Measurements from ENCODE around the gene NPR1.
A peak's percentile ranks its signal among the peaks of the same experiment; 100 is the strongest.

The NPR1 gene

GRCh38 chr1:153673511-153673910, 5.0 kb upstream of the NPR1 start:
- no peak overlapping the region for H3K4me3 ChIP-seq (ENCODE audit: low read depth, low read length)
- DNase-seq (ENCODE audit: low read depth) = no peak

- peak overlapping the region; percentile 41 for H3K4me3 ChIP-seq (ENCODE audit: low read depth, low read length)
- DNase-seq (ENCODE audit: low read depth) = no peak
Observed at GRCh38 chr1:153677718-153678518, 570 bp upstream of the NPR1 start.

GRCh38 chr1:153679337-153680119, 1.0 kb downstream of the NPR1 start:
- DNase-seq (ENCODE audit: low read depth) = no peak
- peak overlapping the region; percentile 41 for H3K4me3 ChIP-seq (ENCODE audit: low read depth, low read length)

GRCh38 chr1:153680120-153680403, 1.6 kb downstream of the NPR1 start:
- DNase-seq (ENCODE audit: low read depth) = no peak
- H3K4me3 ChIP-seq (ENCODE audit: low read depth, low read length) = no peak overlapping the region

GRCh38 chr1:153682730-153683129, 4.2 kb downstream of the NPR1 start:
- H3K4me3 ChIP-seq (ENCODE audit: low read depth, low read length) = no peak overlapping the region
- DNase-seq (ENCODE audit: low read depth) = no peak

- DNase-seq (ENCODE audit: low read depth) = no peak
- no peak overlapping the region for H3K4me3 ChIP-seq (ENCODE audit: low read depth, low read length)
Observed at GRCh38 chr1:153683854-153684253, 5.4 kb downstream of the NPR1 start.

- H3K4me3 ChIP-seq (ENCODE audit: low read depth, low read length) = no peak overlapping the region
- no peak for DNase-seq (ENCODE audit: low read depth)
Observed at GRCh38 chr1:153684892-153685291, 6.4 kb downstream of the NPR1 start.

- H3K4me3 ChIP-seq (ENCODE audit: low read depth, low read length) = no peak overlapping the region
- no peak for DNase-seq (ENCODE audit: low read depth)
Observed at GRCh38 chr1:153685544-153686340, 7.3 kb downstream of the NPR1 start.

- H3K4me3 ChIP-seq (ENCODE audit: low read depth, low read length) = no peak overlapping the region
- no peak for DNase-seq (ENCODE audit: low read depth)
Observed at GRCh38 chr1:153687346-153688125, 9.0 kb downstream of the NPR1 start.

GRCh38 chr1:153688276-153688675, 9.8 kb downstream of the NPR1 start:
- no peak for DNase-seq (ENCODE audit: low read depth)
- no peak overlapping the region for H3K4me3 ChIP-seq (ENCODE audit: low read depth, low read length)

- H3K4me3 ChIP-seq (ENCODE audit: low read depth, low read length) = no peak overlapping the region
- no peak for DNase-seq (ENCODE audit: low read depth)
Observed at GRCh38 chr1:153688736-153689328, 10.3 kb downstream of the NPR1 start.

GRCh38 chr1:153693466-153693865, 15.0 kb downstream of the NPR1 start:
- H3K4me3 ChIP-seq (ENCODE audit: low read depth, low read length) = no peak overlapping the region
- DNase-seq (ENCODE audit: low read depth) = no peak

- no peak for DNase-seq (ENCODE audit: low read depth)
Observed at GRCh38 chr1:153696741-153697140, 18.3 kb downstream of the NPR1 start.

GRCh38 chr1:153697191-153698019, 18.9 kb downstream of the NPR1 start:
- no peak for DNase-seq (ENCODE audit: low read depth)
- no peak overlapping the region for H3K4me3 ChIP-seq (ENCODE audit: low read depth, low read length)

More at GRCh38 chr1:153696741-153697140, 18.3 kb downstream of the NPR1 start:
- H3K4me3 ChIP-seq (ENCODE audit: low read depth, low read length) = no peak overlapping the region

GRCh38 chr1:153698020-153698922, 19.8 kb downstream of the NPR1 start:
- no peak for DNase-seq (ENCODE audit: low read depth)
- no peak overlapping the region for H3K4me3 ChIP-seq (ENCODE audit: low read depth, low read length)

GRCh38 chr1:153698923-153699714, 20.6 kb downstream of the NPR1 start:
- DNase-seq (ENCODE audit: low read depth) = no peak
- no peak overlapping the region for H3K4me3 ChIP-seq (ENCODE audit: low read depth, low read length)

GRCh38 chr1:153699768-153700167, 21.3 kb downstream of the NPR1 start:
- no peak for DNase-seq (ENCODE audit: low read depth)
- H3K4me3 ChIP-seq (ENCODE audit: low read depth, low read length) = no peak overlapping the region
